ENCODE data around the gene RENBP. TPM values are rescaled to one million over a fixed set of nuclear protein-coding genes. Genes with fewer than 3 reads are reported as not detected.

Gene RENBP
- total and polyA plus RNA-seq, 2 of the 13 experiments (the other 11 are each of a cell fraction or from before 2014, with no cell fraction given), result 1.4 to 2.6 TPM

DNA sequence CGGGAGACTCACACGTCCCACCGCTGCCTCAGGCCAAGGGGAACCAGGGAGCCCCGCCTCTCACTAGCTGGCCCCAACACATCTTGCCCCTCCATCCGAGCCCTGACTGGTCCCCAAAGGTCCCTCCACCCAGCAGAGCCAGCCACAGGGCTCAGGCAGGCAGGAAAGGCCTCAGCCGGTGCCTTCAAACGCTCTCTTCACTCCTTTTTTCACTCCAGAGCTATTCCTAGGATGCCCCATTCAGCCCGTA lies 16.8 kb downstream of the RENBP start (continued):
- TF ChIP-seq RFX1 (IDR thresholded peaks at IDR 0.05), result no peak
- no peak for TF ChIP-seq ATRX (CRISPR knock-in tag; IDR thresholded peaks at IDR 0.05; ENCODE audit: borderline replicate concordance)
- TF ChIP-seq, protein P1, sequence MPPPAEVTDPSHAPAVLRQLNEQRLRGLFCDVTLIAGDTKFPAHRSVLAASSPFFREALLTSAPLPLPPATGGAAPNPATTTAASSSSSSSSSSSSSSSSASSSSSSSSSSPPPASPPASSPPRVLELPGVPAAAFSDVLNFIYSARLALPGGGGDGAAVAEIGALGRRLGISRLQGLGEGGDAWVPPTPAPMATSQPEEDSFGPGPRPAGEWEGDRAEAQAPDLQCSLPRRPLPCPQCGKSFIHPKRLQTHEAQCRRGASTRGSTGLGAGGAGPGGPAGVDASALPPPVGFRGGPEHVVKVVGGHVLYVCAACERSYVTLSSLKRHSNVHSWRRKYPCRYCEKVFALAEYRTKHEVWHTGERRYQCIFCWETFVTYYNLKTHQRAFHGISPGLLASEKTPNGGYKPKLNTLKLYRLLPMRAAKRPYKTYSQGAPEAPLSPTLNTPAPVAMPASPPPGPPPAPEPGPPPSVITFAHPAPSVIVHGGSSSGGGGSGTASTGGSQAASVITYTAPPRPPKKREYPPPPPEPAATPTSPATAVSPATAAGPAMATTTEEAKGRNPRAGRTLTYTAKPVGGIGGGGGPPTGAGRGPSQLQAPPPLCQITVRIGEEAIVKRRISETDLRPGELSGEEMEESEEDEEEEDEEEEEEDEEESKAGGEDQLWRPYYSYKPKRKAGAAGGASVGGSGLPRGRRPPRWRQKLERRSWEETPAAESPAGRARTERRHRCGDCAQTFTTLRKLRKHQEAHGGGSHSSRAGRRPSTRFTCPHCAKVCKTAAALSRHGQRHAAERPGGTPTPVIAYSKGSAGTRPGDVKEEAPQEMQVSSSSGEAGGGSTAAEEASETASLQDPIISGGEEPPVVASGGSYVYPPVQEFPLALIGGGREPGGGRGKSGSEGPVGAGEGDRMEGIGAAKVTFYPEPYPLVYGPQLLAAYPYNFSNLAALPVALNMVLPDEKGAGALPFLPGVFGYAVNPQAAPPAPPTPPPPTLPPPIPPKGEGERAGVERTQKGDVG (CRISPR knock-in tag; IDR thresholded peaks at IDR 0.05; ENCODE audit: borderline replicate concordance), result no peak
- no peak for TF ChIP-seq RFX5 (IDR thresholded peaks at IDR 0.05; ENCODE audit: low read depth, low read length)
- no peak for TF ChIP-seq SP2 (CRISPR knock-in tag; IDR thresholded peaks at IDR 0.05)
- TF ChIP-seq ZKSCAN1 (IDR thresholded peaks at IDR 0.05; ENCODE audit: low read length), result no peak
- TF ChIP-seq, protein P2, sequence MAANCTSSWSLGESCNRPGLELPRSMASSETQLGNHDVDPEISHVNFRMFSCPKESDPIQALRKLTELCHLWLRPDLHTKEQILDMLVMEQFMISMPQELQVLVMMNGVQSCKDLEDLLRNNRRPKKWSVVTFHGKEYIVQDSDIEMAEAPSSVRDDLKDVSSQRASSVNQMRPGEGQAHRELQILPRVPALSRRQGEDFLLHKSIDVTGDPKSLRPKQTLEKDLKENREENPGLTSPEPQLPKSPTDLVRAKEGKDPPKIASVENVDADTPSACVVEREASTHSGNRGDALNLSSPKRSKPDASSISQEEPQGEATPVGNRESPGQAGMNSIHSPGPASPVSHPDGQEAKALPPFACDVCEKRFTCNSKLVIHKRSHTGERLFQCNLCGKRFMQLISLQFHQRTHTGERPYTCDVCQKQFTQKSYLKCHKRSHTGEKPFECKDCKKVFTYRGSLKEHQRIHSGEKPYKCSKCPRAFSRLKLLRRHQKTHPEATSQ (CRISPR knock-in tag; IDR thresholded peaks at IDR 0.05; ENCODE audit: borderline replicate concordance), result no peak
- TF ChIP-seq, protein P3, sequence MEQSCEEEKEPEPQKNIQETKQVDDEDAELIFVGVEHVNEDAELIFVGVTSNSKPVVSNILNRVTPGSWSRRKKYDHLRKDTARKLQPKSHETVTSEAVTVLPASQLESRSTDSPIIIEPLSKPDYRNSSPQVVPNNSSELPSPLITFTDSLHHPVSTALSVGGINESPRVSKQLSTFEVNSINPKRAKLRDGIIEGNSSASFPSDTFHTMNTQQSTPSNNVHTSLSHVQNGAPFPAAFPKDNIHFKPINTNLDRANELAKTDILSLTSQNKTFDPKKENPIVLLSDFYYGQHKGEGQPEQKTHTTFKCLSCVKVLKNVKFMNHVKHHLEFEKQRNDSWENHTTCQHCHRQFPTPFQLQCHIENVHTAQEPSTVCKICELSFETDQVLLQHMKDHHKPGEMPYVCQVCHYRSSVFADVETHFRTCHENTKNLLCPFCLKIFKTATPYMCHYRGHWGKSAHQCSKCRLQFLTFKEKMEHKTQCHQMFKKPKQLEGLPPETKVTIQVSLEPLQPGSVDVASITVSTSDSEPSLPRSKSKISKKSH (CRISPR knock-in tag; IDR thresholded peaks at IDR 0.05; ENCODE audit: borderline replicate concordance), result no peak
- TF ChIP-seq, protein P4, sequence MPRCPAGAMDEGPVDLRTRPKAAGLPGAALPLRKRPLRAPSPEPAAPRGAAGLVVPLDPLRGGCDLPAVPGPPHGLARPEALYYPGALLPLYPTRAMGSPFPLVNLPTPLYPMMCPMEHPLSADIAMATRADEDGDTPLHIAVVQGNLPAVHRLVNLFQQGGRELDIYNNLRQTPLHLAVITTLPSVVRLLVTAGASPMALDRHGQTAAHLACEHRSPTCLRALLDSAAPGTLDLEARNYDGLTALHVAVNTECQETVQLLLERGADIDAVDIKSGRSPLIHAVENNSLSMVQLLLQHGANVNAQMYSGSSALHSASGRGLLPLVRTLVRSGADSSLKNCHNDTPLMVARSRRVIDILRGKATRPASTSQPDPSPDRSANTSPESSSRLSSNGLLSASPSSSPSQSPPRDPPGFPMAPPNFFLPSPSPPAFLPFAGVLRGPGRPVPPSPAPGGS (CRISPR knock-in tag; IDR thresholded peaks at IDR 0.05), result 0 out of 2 replicates have a peak, but pooled peaks have one; percentile 11
- TF ChIP-seq, protein P5, sequence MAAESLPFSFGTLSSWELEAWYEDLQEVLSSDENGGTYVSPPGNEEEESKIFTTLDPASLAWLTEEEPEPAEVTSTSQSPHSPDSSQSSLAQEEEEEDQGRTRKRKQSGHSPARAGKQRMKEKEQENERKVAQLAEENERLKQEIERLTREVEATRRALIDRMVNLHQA (CRISPR knock-in tag; IDR thresholded peaks at IDR 0.05), result no peak
- no peak for TF ChIP-seq ZNF33B (CRISPR knock-in tag; IDR thresholded peaks at IDR 0.05)
- TF ChIP-seq ZIK1 (CRISPR knock-in tag; IDR thresholded peaks at IDR 0.05; ENCODE audit: borderline replicate concordance, low read depth), result no peak
- no peak for TF ChIP-seq RFXAP (CRISPR knock-in tag; IDR thresholded peaks at IDR 0.05; ENCODE audit: borderline replicate concordance)
- no peak for TF ChIP-seq HOXA5 (CRISPR knock-in tag; IDR thresholded peaks at IDR 0.05)
- TF ChIP-seq, protein P6, sequence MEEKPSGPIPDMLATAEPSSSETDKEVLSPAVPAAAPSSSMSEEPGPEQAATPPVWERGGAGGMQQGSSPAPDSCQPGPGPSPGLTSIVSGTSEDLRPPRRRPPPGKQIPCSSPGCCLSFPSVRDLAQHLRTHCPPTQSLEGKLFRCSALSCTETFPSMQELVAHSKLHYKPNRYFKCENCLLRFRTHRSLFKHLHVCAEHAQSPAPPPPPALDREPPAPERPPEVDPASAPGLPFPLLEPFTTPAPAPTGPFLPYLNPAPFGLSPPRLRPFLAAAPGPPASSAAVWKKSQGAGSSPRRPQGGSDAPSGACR (CRISPR knock-in tag; IDR thresholded peaks at IDR 0.05), result no peak
- TF ChIP-seq ZSCAN30 (CRISPR knock-in tag; IDR thresholded peaks at IDR 0.05), result no peak
- TF ChIP-seq ZNF10 (CRISPR knock-in tag; IDR thresholded peaks at IDR 0.05; ENCODE audit: borderline replicate concordance, low read depth), result no peak
- TF ChIP-seq, protein P7, sequence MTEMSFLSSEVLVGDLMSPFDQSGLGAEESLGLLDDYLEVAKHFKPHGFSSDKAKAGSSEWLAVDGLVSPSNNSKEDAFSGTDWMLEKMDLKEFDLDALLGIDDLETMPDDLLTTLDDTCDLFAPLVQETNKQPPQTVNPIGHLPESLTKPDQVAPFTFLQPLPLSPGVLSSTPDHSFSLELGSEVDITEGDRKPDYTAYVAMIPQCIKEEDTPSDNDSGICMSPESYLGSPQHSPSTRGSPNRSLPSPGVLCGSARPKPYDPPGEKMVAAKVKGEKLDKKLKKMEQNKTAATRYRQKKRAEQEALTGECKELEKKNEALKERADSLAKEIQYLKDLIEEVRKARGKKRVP (CRISPR knock-in tag; IDR thresholded peaks at IDR 0.05), result 0 out of 4 replicates have a peak, but pooled peaks of 1 of the 2 experiments have one; percentile 29
- TF ChIP-seq HES4 (CRISPR knock-in tag; IDR thresholded peaks at IDR 0.05; ENCODE audit: borderline replicate concordance), result no peak
- TF ChIP-seq ZNF256 (CRISPR knock-in tag; conservative IDR thresholded peaks at IDR 0.05), result no peak
- TF ChIP-seq CCDC6 (CRISPR knock-in tag; IDR thresholded peaks at IDR 0.05), result 0 out of 2 replicates have a peak, but pooled peaks have one; percentile 39

Data from HepG2 (cell line).